Activated naive CD4-positive, alpha-beta T cell treated with Interleukin-2 at 50 U/mL for 16 hours (primary cell): Measurements from ENCODE around the gene PYGM.
A peak's percentile ranks its signal among the peaks of the same experiment; 100 is the strongest.

Source experiments
- DNase-seq: peaks from one replicate; pipeline ENCODE4 v3.0.0-alpha.2; 2020

Gene PYGM

DNA sequence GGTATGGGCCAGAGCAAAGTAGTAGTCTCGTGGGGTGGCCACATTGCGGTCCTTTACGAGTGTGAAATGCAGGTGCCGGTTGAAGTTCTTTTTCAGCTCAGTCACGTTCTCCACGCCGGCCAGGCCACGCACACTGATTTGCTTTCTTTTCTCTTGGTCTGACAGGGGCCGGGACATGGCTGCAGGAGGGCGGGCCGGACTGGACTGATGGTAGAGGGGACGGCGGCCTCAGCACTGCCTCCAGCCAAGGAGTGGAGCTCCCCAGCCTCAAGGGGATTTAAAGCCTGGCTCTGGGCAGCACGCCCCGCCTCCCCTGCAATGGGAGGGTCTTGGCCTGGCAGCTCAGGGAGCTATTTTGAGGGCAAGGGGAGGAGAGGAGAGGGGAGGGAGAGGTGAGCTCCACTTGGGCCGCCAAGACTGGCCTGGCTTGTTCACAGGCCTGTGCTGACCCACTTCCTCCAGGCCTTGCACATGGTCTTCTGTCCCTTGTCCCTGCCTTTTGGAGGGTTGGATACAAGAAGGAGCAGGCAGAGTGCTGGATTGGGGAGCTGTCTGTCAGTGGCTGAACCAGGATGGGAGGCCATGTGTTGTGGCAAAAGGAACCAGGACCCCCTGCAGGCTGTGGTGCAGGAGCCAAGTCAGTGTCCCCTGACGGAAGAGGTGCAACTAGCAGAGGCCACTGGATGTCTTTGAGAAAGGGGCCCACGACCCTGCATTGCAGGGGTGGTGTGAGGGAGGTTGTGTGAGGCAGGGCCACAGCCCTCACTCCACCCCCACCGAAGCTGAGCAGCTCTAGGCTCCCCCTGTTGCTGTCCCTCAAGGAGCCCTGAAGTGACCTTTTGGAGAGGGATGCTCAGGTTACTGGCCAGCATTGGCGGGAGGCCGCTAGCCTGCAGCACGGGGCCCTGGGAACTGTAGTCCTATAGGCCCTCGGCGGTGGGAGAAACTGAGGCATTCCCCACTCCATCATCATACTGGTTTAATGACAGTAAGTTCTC is at the start of gene PYGM:
Gene PYGM, minus strand, starts transcription at position 253 of the 998 bp plus-strand sequence. Its CDS starts 76 bp downstream, at position 177.
- no peak for DNase-seq

DNA sequence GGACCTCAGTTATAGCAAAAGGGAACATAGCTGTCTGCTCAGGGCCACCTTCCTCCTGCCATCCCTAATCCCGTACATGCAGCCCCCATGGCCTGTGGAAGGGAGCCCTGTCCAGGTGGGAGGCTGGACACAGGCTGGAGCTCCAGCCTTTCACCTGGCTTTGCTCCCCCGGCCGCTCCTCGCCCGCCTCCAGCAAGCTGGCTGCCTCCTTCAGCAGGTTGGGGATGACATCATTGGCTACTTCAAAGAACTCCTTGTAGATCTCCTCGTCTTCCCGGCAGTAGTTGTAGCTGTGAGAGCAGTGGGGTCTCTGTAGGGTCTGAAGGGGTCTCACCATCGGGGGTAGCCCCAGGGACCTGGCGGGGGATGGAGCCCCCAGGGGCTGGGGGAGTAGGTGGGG is 45.7 kb upstream of the PYGM start:
- DNase-seq, result no peak

DNA sequence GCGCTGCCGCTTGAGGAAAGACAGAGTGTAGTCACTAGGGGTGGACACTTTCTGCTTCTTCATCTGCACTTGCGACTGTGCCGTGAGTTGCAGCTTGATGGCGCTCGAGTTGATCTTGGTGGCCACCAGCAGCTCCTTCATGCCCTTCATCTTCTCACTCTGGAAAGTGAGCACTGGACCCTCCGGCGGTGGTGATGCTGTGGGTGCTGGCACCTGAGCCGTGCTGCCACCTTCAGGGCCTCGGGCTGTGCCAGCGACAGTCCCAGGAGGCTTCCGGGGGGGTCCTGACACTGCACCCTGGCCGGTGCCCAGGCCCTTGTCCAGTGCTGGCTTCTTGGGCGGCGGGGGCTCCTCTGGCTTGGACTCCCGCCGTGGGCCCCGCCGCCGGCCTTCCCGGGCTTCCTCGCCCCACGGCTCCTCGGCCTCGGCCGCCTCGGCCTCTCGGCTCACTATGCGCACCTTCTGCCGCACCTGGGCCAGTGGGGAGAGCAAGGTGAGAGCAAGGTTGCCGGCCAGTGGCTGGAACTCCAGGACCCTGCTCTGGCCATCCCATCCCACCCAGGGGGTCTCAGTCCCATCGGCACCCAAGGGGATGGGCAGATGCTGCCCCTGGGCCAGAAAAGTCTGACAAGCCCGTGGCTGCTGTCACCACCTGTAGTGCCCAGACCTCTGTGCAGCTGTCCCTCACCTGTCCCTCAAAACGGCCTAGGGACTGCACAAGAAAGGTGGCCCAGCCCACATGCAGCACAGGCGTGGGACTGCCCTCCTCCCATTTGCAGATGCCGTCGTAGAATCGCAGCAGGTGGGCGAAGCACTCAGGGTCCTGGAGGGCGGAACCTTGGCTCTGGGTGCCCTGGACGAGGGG is 44.8 kb upstream of the PYGM start:
- no peak for DNase-seq

DNA sequence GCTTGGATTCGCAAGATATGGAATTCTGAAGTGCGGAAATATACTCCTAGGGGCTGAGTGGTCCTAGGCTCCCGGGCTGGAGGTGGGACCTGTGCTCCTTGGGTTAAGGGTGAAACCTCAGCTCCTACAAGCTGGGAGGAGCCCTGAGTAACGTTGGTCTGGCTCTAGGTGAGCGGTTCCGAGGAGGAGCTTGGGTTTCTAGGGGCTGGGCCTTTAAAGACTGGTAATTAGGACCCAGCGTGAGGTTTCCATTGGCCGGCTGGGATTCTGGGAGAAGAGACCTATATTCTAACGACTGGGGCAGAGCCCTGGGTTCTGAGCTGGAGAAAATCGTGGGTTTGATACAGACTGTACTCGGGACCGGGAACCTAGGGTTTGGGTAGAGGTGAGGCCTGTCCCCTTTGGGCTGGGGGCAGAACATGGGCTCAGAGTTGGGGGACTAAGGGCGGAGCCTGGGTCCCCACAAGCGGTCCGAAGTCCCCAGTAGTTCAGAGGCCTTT is 44.1 kb upstream of the PYGM start:
- DNase-seq, result no peak

DNA sequence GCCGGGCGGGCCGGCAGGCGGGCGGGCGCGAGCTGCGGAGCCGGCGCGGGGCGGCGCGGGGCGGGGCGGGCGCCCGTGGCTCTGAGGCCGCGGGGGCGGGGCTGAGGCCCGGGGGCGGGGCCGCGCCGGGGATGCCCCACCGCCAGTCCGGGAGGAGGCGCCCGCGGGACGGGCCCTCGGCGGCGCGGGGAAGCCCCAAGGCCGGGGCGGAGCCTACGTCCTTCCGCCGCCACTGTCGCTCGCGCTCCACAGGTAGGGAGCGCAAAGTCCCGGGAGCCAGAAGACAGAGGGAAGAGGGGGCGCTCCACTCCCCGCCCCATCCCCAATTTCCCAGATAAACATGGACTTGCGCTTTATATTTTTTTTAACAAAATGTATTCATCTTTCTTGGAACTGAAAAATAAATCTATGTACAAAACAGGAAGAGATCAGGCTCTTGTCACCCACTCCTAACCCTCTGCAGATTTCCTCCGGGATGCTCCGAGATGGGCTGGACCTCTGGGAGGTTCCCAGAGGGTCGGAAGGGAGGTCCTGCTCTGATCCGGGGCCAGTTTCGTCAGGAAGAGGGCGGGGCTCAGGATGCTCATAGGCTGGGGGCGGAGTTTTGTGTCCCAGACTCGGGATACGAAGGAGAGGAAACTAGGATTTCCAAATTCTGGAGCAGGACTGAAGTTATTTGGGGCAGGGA is 43.5 kb upstream of the PYGM start, which contains the start of gene MAP4K2:
Gene MAP4K2, minus strand, starts transcription at position 57 of the 688 bp plus-strand sequence. CDS start 65 bp downstream, outside the sequence.
- DNase-seq, result peak; percentile 88

DNA sequence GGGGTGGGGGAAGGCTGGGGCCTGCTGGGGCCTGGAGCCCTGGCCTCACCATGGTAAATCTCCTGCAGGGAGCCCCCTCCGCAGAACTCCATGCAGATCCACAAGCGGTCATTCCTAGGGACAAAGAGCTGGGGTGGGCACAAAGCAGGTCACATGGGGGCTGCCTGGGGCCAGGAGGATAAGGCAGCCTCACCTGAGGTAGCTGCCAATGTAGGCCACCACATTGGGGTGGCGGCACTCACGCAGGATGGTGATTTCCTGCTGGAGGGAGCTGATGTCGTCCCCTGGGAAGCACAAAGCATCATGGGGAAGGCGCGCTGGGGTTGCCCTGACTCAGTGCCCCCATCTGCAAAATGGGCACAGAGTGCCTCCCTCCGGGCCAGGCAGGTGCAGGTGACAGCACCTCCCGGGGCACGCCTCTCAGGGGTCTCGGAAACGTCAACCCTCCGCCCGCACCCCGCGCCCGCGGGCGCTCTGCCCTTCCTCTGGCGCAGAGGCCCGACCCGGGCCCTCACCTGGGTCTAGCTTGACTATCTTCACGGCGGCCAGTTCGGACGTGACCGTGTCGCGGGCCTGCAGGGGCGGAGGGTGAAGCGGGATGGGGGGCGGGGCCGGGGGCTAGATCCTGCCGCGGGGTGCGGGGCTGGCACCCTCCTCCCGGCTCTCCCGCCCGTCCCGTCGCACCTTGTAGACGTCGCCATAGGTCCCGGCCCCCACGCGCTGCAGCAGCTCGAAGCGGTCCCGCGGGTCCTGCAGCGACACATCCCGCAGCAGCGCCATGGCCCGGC is 42.8 kb upstream of the PYGM start:
- peak; percentile 32 for DNase-seq

DNA sequence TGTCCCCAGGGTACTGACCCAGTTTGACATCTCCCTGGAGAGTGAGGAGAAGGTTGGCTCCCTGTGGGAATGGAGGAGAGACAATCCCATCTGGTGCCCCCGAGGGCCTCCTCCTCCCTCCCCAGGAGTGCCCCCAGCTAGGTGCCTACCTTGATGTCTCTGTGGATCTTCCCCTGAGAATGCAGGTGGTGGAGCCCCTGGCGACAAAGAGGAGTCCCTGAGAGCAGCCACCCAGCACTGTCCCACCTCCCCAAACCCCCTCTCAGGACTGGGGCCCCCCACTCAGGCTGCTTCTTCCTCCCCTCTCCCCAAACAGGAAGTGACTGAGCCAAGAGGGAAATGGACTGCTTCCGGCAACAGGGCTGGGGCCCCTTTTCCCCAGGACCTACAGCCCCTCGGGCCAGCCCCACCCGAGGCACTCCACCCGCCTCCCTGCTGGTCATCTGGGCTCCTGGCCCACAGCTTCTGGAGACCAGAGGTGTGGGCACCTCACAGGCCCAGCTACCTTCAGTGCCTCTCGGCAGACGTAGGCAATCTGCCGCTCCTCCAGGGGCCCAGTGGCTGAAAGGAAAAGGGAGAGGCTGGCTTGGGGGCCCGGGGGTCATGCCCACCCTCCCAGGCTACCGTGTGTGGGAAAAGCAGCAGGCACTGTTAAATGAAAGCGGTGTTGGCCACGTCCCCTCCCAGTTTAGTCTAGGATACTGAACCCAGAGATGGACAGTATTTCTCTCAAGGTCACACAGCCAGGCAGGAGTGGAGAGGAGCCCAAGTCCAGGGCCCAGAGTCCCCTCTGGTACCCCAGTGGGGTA is 42.0 kb upstream of the PYGM start:
- no peak for DNase-seq

DNA sequence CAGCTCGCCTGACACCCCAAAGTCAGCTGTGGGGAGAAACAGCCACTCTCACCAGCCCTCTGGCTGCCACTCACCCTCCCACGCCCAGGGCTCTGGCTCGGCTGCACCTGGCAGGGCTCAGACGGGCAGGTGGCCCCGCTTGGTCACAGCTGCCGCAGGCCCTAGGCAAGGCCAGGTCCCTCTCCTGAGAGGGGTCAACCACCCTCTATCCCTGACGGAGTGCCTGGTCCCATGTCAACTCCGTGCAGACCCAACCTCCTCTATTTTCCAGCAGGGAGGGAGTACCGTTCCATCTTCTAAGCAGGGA is 41.3 kb upstream of the PYGM start:
- no peak for DNase-seq

DNA sequence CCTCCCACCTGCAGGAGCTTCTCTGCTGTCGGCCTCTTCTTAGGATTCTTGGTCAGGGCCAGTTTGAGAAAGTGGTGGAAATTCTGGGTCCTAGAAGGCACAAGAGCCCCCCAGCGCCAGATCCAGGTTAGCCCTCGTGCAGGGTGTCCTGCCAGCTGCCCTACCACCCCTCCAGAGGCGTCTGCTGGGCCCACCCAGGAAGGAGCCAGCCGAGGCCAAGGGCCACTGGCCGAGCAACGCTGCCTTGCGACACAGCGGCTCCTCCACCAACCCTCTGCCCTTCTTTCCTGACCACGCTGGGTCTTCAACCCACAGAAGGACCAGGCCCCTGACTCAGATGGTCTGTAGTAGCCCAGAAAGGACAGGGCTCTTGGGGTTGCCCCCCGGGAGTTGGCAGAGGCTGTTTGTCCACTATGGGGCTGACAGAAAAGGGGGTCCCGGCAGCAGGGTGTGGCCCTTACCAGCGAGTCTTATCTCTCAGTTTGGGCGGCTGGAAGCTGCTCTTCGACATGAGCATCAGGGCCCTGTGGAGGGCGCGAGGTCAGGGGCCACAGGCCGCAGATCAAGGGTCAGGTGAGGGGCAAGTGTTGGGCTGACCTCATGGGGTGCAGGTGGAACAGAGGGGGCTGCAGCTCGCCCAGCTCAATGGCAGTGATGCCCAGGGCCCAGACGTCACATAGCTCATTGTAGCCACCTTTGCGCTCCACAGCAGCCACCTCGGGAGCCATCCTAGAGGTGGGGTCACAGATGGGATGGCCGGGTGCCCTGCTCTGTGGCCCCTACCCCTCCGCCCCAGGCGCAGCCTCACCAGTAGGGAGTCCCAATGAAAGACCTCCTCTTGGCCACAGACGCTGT is 40.8 kb upstream of the PYGM start:
- DNase-seq, result no peak

DNA sequence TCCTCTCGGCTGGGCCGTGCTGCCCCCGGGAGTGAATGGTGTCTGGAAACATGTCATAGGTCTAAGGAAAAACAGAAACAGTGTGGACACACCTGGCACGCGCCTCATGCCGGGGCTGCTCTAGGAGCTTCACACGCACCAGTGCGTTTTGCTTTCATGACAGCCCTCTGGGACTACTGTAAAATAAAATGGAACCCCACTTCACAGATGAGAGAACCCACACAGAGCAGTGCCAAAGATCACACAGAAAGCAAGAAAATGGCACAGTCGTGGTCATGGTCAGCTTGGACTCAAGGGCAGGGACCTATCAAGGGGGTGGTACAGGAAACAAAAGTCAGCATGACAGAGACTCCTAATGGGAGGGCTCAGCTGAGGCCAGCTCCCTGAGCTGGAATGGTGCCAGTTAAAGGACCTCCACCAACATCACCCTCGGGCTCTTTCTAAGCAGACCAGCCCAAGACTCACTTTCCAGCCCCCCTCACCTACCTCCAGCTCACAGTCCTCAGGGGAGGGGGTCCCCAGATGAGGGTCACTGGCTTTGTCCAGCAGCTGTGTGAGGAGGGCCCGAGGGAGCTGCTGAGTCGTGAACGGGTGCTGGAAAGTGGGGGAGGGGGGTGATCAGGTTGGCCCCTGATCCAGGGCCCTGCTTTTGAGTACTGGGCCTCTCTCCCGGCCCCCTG is 40.0 kb upstream of the PYGM start:
- no peak for DNase-seq

DNA sequence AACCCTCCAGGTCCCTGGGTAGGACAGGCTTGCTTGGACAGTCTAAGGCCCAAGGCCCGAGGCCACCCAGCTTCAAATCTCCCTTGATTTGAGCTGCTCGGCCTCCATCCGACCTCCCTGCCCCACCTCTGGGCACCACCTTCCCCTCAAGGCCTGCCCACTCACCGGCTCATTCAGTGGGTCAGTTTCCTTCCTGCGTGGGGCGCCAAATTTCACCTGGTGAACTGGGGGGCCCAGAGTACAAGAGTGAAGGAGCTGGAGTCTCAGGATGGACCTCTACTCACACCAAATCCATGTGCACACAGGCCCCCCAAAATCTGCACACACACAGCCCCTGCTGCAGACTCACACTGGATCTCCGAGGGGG is 39.5 kb upstream of the PYGM start:
- no peak for DNase-seq

DNA sequence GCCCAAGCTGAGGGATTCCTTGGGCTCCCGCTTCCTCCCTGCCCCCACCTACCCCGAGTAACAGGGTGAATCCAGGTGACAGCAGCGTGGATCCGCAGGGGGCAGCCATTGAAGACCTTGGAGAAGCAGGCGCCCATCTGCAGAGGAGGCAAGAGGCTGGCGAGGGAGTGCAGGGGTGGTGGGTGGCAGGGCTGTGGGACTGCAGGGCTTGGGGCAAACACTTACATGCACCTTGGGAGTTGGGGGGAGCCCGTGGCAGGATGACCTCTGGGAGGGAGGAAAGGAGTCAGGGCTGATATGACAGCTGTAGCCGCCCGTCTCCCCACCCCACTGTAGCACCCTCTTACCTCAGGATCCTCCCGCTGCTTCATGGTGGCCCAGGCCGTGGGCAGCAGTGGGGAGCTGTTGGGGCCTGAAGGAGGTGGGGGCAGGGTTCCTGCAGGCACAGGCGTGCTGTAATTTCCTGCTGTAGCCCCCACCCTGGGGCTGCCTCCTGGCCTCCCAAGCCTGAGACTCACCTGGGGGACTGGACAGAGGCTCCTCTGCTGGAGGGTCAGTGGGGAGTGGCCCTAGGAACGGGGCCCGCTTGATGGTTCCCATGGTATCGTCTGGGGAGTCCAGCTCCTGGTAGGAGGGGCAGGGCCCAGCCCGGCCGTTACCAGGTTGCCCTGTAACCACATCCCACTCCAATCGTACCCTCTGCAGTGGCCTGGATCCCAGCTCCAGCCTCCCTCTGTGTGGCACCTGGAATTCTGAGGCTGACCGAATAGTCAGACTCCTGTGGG is 37.2 kb upstream of the PYGM start:
- DNase-seq, result no peak

DNA sequence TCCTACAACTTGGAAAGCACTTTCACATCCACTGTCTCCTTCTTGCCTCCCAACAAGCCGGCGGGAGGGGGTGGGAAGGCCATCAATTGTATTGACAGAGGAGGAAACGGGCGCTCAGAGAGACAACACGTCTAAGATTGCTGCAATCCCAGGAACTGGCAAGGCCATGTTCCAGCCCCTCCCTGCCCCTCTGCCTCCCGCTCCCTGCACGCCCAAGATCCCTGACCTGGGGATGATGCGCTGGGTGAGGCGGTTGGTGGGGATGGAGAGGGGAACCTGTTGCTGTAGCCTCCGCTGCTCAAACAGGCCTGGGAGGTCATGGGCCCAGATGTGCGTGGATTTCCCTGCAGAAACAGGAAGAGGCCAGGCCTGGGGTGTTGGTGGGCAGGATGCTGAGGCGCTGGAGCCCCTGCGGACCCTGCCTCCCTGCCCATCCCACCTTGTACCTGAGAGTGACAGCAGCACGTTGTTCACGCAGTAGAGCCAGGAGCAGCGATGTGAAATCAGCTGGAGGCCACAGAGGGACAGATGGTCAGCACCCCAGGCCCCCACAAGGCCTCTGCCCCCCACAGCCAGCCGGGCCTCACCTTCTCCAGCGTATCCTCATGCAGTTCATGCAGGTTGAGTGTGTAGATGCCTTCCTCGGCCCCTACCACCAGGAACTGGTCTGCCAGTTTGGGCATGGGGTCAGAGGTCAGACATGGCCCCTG is 36.4 kb upstream of the PYGM start:
- no peak for DNase-seq

DNA sequence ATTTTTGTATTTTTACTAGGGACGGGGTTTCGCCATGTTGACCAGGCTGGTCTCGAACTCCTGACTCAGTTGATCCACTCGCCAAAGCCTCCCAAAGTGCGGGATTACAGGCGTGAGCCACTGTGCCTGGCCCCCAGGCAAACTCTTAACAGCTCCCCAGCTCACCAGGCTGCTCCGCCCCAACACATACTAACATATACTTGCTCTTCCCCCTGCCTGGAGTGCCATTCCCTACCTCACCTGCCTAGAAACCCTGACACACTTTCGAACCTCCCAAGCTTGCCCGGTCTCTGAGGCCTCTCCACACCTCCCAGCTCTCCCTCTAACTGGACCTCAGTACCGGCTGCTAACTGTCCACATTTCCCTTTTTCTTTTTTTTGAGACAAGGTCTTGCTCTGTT is 34.8 kb upstream of the PYGM start:
- no peak for DNase-seq

DNA sequence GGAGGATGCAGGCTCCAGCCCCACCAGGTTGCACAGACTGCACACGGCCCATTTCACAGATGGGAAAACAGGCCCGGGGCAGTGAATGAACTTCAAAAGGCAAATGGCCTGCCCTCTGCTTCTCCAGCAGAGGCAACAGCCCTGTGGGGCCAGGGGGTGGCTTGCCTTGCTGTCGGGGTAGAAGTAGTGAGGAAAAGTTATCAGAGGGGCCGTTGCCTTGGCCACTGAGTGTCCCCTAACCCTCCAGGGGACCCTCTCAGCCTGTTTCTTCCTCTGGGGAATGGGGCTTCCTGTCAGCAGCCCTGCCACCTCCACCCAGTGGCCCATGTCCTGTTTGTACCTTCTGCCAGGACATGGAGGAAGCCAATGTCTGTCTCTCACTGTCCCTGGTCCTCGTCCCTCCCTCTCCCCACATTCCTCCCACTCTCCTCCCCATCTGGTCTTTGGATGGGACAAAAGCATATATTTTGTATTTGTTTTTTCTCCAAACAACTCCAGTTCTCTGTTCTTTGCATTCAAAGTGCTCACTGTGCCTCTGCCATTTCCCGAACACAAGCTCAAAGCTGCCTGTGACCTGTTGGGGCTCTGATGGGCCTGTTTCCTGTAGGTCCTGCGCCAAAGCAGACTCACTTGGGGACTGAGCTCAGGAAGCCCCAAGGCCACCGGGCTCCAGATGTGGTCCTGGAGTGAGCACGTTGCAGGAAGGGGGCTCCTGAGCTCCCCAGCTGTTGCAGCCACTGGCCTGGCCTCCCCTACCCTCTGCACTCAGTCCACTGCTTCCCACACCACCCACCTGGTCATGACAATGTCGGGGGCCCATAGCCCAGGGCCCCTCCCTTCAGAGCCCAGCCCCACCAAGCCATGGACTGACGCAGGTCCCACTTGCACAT is 33.7 kb upstream of the PYGM start:
- no peak for DNase-seq

DNA sequence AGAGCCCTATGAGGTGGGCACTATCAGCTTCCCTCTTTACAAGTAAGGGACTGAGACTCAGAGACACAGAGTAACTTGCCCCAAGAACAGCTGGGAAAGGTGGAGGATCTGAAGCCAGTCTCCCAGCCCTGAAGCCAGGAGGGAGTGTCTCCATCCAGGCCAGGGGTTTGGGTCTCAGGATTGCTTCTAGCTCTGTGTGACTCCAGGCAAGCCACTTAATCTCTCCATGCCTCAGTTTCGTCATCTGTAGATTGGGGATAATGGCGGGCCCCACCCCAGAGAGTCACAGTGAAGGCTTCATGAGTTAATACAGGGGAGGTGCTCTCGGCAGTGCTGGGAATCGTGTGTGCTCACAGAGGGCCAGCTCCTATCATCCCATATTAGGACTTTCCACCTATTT is 32.7 kb upstream of the PYGM start:
- DNase-seq, result no peak

DNA sequence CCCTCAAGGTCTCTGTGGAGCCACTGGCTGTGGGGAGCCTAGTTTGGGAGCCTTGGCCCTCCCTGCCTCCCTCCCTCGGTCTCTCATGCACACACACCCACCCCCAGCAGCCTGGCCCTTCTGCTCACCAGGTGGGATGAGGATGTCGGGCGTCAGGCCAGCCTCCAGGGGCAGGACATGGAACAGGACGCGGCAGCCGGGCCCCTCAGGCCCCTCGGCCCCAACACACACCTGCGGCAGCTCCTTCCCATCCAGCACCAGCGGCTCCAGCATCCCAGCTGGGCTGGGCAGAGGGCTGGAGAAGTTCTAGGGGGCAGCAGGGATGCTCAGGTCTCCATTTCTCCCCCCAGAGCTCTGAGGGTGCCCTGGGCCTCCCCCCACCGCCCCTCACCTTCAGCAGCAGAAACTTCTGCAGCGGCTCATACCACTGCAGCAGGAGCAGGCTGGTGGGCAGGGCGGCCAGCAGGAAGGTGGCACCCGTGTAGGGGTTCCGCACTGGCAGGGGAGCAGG is 32.1 kb upstream of the PYGM start:
- DNase-seq, result no peak
